NT2/D1 (cell line): ENCODE results near the gene ARHGAP24.

Experiments used
- SUZ12 ChIP-seq: IDR thresholded peaks from 2 replicates; pipeline ENCODE4 v1.6.1; 2011; ENCODE audit not compliant: insufficient read length, insufficient read depth; ENCODE audit errors: extremely low read depth
- YY1 ChIP-seq: IDR thresholded peaks from 2 replicates; pipeline ENCODE4 v1.6.1; 2011; ENCODE audit not compliant: insufficient read length, insufficient read depth
- ZNF274 ChIP-seq: IDR thresholded peaks from 2 replicates; pipeline ENCODE4 v1.6.1; 2011; ENCODE audit warnings: mild to moderate bottlenecking, low read depth, low read length

DNA sequence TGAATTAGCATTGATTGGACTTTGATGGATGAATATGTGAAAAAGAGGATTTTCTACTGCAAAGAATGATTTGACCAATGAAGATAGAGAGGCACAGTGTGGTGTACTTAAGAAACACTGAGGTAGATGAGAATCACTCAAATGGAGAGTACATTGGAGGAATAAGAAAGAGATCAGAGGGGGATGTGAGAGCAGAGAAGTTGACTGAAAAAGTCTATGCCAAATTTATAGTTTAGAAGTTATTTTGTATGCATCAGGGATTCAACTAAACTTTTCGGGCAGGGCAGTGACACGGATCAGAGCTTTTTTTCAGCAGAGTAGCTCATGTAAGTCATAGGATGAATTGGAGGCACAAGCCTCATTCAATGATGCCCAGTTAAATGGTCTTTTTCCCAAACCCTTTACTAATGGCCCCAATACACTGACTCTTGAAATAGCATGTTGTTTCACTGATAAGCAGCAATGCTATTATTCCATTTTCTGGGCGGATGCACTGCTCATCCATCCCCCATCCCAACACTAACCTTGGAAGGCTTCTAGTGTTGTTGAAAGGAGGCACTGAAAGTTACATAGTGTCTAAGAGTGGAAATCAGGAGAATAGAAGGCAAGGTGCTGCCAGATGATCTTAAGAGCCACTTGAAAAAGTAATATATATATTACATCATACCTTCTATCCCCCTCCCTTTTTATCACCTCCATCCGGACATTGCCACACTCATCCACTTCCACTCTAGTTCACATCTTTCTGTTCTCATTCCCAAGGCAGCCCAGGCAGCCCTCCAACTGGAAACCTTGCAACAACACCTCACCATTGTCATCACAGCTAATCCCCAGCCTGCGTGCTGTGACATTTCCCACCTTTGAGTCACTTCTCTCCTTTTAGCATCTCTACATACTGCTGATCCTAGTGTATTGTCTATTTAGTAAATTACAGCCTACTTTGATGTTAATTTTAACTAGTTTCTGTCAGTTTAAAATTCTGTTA lies 46.1 kb downstream of the ARHGAP24 start:
- no peak for TF ChIP-seq SUZ12
- TF ChIP-seq ZNF274: no peak
- no peak for TF ChIP-seq YY1
